ENCODE data around the gene ARHGAP22. TPM values are rescaled to one million over a fixed set of nuclear protein-coding genes. Genes with fewer than 3 reads are reported as not detected.

The ARHGAP22 gene
- polyA plus RNA-seq, 1 donor from 2014 or later: 0.15 TPM

GRCh38 chr10:48594371-48594770 is 10.5 kb downstream of the ARHGAP22 start:
- Histone ChIP-seq H3F3A (ENCODE audit: insufficient read depth, low read length, poor library complexity, severe bottlenecking) (no peaks in the 10 kb centered on the region), H3K27ac (ENCODE audit: low read length) (no peak overlapping the region), H3K79me2 (replicated peaks; ENCODE audit: insufficient read depth, low read length) (no peaks in the 10 kb centered on the region), H3K9me3 (ENCODE audit: low read length) (no peaks in the 10 kb centered on the region), H3K4me2 (ENCODE audit: low read length) (no peak overlapping the region), H3K36me3 (ENCODE audit: insufficient read depth, low read length) (no peaks in the 10 kb centered on the region), H2AFZ (ENCODE audit: low read depth, low read length) (no peak overlapping the region), H3K9me2 (ENCODE audit: insufficient read depth, low read length) (no peaks in the 10 kb centered on the region), H3K9ac (ENCODE audit: low read length) (no peak overlapping the region), H3K4me3 (ENCODE audit: low read length) (no peak overlapping the region), H4K20me1 (ENCODE audit: insufficient read depth) (no peaks in the 10 kb centered on the region), H3K27me3 (ENCODE audit: insufficient read depth, low read depth, low read length) (no peaks in the 10 kb centered on the region)
- TF ChIP-seq REST (IDR thresholded peaks at IDR 0.05; ENCODE audit: borderline replicate concordance) (no peak), CTCF (IDR thresholded peaks at IDR 0.05; ENCODE audit: poor library complexity, severe bottlenecking) (no peak), TAF1 (IDR thresholded peaks at IDR 0.05; ENCODE audit: low read depth) (no peak), SMC3 (conservative IDR thresholded peaks at IDR 0.05; ENCODE audit: poor library complexity) (no peak), EZH2 (IDR thresholded peaks at IDR 0.05; ENCODE audit: borderline replicate concordance, insufficient read depth, low read length, poor library complexity, severe bottlenecking) (no peak), POLR2AphosphoS5 (IDR thresholded peaks at IDR 0.05) (no peak), MXI1 (conservative IDR thresholded peaks at IDR 0.05; ENCODE audit: poor library complexity, severe bottlenecking) (no peak), RAD21 (conservative IDR thresholded peaks at IDR 0.05) (no peak), EP300 (conservative IDR thresholded peaks at IDR 0.05; ENCODE audit: poor library complexity, severe bottlenecking) (no peak)

GRCh38 chr10:48592346-48592745 is 12.5 kb downstream of the ARHGAP22 start:
- Histone ChIP-seq H3K79me2 (replicated peaks; ENCODE audit: insufficient read depth, low read length) (no peaks in the 10 kb centered on the region), H3K27ac (ENCODE audit: low read length) (no peak overlapping the region), H3K27me3 (ENCODE audit: insufficient read depth, low read depth, low read length) (no peaks in the 10 kb centered on the region), H2AFZ (ENCODE audit: low read depth, low read length) (no peak overlapping the region), H3K9ac (ENCODE audit: low read length) (no peak overlapping the region), H3K9me2 (ENCODE audit: insufficient read depth, low read length) (no peaks in the 10 kb centered on the region), H3K4me3 (ENCODE audit: low read length) (no peak overlapping the region), H3K36me3 (ENCODE audit: insufficient read depth, low read length) (no peaks in the 10 kb centered on the region), H3F3A (ENCODE audit: insufficient read depth, low read length, poor library complexity, severe bottlenecking) (no peaks in the 10 kb centered on the region), H3K4me2 (ENCODE audit: low read length) (no peak overlapping the region), H4K20me1 (ENCODE audit: insufficient read depth) (no peaks in the 10 kb centered on the region), H3K9me3 (ENCODE audit: low read length) (no peaks in the 10 kb centered on the region)
- TF ChIP-seq SMC3 (conservative IDR thresholded peaks at IDR 0.05; ENCODE audit: poor library complexity): no peak

- H3K9me3 ChIP-seq (ENCODE audit: low read length): no peaks in the 10 kb centered on the region
- no peak overlapping the region for H2AFZ ChIP-seq (ENCODE audit: low read depth, low read length)
- TF ChIP-seq EZH2 (IDR thresholded peaks at IDR 0.05; ENCODE audit: borderline replicate concordance, insufficient read depth, low read length, poor library complexity, severe bottlenecking) (no peak), POLR2AphosphoS5 (IDR thresholded peaks at IDR 0.05) (no peak), SMC3 (conservative IDR thresholded peaks at IDR 0.05; ENCODE audit: poor library complexity) (no peak), EP300 (conservative IDR thresholded peaks at IDR 0.05; ENCODE audit: poor library complexity, severe bottlenecking) (no peak), MXI1 (conservative IDR thresholded peaks at IDR 0.05; ENCODE audit: poor library complexity, severe bottlenecking) (no peak), REST (IDR thresholded peaks at IDR 0.05; ENCODE audit: borderline replicate concordance) (no peak), CTCF (IDR thresholded peaks at IDR 0.05; ENCODE audit: poor library complexity, severe bottlenecking) (no peak), RAD21 (conservative IDR thresholded peaks at IDR 0.05) (no peak)
- no peaks in the 10 kb centered on the region for H3K9me2 ChIP-seq (ENCODE audit: insufficient read depth, low read length)
- no peaks in the 10 kb centered on the region for H3K36me3 ChIP-seq (ENCODE audit: insufficient read depth, low read length)
- no peak overlapping the region for H3K27ac ChIP-seq (ENCODE audit: low read length)
- H3K4me3 ChIP-seq (ENCODE audit: low read length): no peak overlapping the region
- no peak overlapping the region for H3K4me2 ChIP-seq (ENCODE audit: low read length)
- H4K20me1 ChIP-seq (ENCODE audit: insufficient read depth): no peaks in the 10 kb centered on the region
- no peaks in the 10 kb centered on the region for H3F3A ChIP-seq (ENCODE audit: insufficient read depth, low read length, poor library complexity, severe bottlenecking)
- H3K9ac ChIP-seq (ENCODE audit: low read length): no peak overlapping the region
- no peaks in the 10 kb centered on the region for H3K27me3 ChIP-seq (ENCODE audit: insufficient read depth, low read depth, low read length)
- H3K79me2 ChIP-seq (replicated peaks; ENCODE audit: insufficient read depth, low read length): no peaks in the 10 kb centered on the region
Measured at GRCh38 chr10:48590945-48591344, 13.9 kb downstream of the ARHGAP22 start.

All from neural cell (in vitro differentiated cells).